ENCODE results near the gene TMPRSS13. TPM values are rescaled to one million over a fixed set of nuclear protein-coding genes. Genes with fewer than 3 reads are reported as not detected.

Gene TMPRSS13
- total RNA-seq, 1 experiment from 2014 or later: 0.50 TPM

DNA sequence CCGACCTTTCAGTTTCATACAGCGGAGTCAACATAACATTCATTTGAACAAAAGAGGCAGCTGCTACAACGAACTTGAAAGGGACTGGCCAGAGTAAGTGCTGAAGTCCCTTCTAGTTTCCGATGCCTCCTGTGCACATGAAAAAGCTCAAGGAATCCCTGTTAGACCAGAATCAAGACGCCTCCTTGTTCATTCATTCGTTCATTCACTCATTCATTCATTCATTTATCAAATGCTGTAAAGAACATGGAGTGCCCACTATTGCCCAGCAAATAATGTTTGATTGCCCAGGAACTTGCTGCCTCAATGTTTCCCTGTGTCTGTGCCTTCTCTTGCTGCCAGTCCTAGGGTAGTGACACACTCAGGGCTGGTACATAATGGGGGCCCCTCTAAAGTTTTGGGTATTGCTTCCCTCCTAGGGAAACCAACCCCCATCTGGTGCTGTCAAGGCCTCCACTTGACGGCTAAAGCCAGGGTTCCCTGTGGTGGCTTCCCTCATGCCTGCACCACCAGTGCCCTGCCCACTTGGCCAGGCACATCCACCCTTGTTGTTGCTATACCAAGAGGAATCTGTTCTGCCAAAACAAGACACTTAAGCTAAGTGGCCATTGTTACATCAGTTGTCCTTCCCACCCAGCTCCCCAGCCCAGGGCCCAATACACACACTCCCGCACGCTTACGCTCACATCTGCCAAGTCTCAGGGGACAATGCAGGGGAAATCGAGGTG lies 3.8 kb downstream of the TMPRSS13 start:
- Histone ChIP-seq H3K23ac (ENCODE audit: insufficient read length, low read depth, low read length) (no peak overlapping the region), H3K4ac (ENCODE audit: low read depth, low read length) (no peak overlapping the region), H3K27me3 (ENCODE audit: insufficient read depth, low read length) (no peaks in the 10 kb centered on the region), H3K79me2 (ENCODE audit: insufficient read depth, low read length) (no peaks in the 10 kb centered on the region), H4K91ac (ENCODE audit: insufficient read length, low read depth, low read length) (no peak overlapping the region), H3K18ac (ENCODE audit: insufficient read length, low read depth, low read length) (no peak overlapping the region), H2BK12ac (ENCODE audit: insufficient read length, low read depth, low read length) (no peak overlapping the region), H3K79me1 (ENCODE audit: insufficient read depth, low read depth, low read length, poor library complexity, severe bottlenecking) (no peaks in the 10 kb centered on the region), H4K8ac (replicated peaks; ENCODE audit: insufficient read length, low read depth, low read length) (no peak overlapping the region), H4K20me1 (ENCODE audit: control insufficient read depth, insufficient read depth, insufficient read length) (no peaks in the 10 kb centered on the region), H2BK5ac (ENCODE audit: insufficient read length, low read length) (no peak overlapping the region), H3K23me2 (ENCODE audit: insufficient read length, low read depth, low read length, poor library complexity, severe bottlenecking) (no peaks in the 10 kb centered on the region), H2BK120ac (ENCODE audit: low read depth, low read length, poor library complexity, severe bottlenecking) (no peak overlapping the region), H3K14ac (ENCODE audit: insufficient read depth, low read length) (no peak overlapping the region), H3K4me1 (ENCODE audit: insufficient read depth, low read length) (peaks cover 4% of the 10 kb centered on the region; the same call in 1 of the 2 replicates), H3K9ac (ENCODE audit: extremely low read depth, insufficient read length, low read length) (no peak overlapping the region), H3K56ac (ENCODE audit: insufficient read length, low read depth, low read length) (no peak overlapping the region), H3T11ph (ENCODE audit: low read length) (no peak overlapping the region), H4K5ac (ENCODE audit: insufficient read length, low read depth, low read length) (no peak overlapping the region), H3K9me3 (ENCODE audit: control insufficient read depth, low read depth, low read length) (no peaks in the 10 kb centered on the region), H2AFZ (ENCODE audit: low read length) (no peak overlapping the region), H3K4me2 (ENCODE audit: insufficient read depth, insufficient read length, low read length) (no peak overlapping the region), H2BK15ac (ENCODE audit: low read depth, low read length) (no peak overlapping the region; the same call in 1 of the 2 replicates), H2AK5ac (ENCODE audit: insufficient read length, low read length) (no peak overlapping the region), H2BK20ac (ENCODE audit: low read depth, low read length, poor library complexity, severe bottlenecking) (no peak overlapping the region), H3K27ac (ENCODE audit: insufficient read length, low read depth, low read length) (no peak overlapping the region)
- DNase-seq: no peak
- Mint-ChIP-seq H3K9me3 (no peaks in the 10 kb centered on the region), H3K4me1 (peaks cover 21 to 22% of the 10 kb centered on the region in 2 experiments), H3K36me3 (ENCODE audit: insufficient read depth in 1 of 3, low read depth in 3 of 3) (no peaks in the 10 kb centered on the region), H3K4me3 (no peak overlapping the region), H3K27me3 (ENCODE audit: low read depth) (peaks cover 14% of the 10 kb centered on the region), H3K27ac (no peak overlapping the region)
- TF ChIP-seq, protein P1, sequence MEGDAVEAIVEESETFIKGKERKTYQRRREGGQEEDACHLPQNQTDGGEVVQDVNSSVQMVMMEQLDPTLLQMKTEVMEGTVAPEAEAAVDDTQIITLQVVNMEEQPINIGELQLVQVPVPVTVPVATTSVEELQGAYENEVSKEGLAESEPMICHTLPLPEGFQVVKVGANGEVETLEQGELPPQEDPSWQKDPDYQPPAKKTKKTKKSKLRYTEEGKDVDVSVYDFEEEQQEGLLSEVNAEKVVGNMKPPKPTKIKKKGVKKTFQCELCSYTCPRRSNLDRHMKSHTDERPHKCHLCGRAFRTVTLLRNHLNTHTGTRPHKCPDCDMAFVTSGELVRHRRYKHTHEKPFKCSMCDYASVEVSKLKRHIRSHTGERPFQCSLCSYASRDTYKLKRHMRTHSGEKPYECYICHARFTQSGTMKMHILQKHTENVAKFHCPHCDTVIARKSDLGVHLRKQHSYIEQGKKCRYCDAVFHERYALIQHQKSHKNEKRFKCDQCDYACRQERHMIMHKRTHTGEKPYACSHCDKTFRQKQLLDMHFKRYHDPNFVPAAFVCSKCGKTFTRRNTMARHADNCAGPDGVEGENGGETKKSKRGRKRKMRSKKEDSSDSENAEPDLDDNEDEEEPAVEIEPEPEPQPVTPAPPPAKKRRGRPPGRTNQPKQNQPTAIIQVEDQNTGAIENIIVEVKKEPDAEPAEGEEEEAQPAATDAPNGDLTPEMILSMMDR (conservative IDR thresholded peaks at IDR 0.05): no peak
- no CpG with 5 or more reads among the region's 11 CpGs for WGBS (ENCODE audit: extremely low coverage, insufficient read length, low lambda C conversion rate)
